Stimulated activated CD4-positive, alpha-beta T cell treated with anti-CD3 and anti-CD28 coated beads, Interleukin-1b, Interleukin-23, amount 100 ng/mL, for 1 hour (primary cell): ENCODE data around the gene PGAP3.

Experiments
- DNase-seq, 2 donors: peaks; one replicate each; pipeline ENCODE4 v3.0.0-alpha.2; 2020; ENCODE audit warnings: low read depth in 2 of 2

PGAP3 gene

DNA sequence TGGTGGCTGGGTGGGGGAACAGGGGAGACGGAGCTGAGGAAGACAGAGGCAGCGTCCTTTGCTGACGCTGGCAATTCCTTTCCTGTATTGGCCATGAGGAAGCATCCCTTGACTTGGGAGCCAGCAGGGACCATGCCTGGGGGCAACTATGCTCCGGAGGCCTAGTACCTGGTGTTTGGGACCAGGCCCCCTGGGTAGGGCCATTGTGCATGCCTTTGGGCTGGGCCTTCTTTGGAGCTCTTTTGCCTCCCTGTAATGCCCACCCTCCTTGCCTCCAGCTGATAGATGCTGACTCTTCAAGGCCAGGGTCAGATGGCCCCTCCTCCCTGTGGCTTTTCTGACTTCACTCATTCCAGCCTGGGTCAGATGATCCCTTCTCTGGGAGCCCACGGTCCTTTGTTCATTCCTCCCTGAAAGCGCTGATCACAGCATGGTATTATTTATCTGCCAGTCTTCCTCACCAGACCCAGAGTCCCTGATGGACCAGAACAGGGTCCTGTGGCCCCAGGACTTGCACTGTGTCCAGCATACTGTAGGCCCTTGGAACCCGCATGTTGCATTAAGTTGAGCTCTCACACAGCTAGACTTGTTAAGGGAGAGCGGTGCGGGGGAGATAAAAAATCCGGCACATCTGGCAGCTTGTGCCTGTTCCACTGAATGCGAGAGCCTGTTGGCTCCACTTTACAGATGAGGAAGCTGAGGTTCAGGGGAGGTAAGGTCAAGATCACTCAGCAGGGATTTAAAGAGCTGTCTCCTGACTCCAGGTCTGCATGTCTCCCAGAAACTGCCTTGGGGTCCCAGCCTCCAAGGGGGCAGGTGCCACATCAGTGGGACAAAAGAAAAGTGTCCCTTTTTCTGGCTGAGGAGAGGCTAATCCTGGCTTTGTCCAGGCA is 48.0 kb downstream of the PGAP3 start:
- DNase-seq: no peak

DNA sequence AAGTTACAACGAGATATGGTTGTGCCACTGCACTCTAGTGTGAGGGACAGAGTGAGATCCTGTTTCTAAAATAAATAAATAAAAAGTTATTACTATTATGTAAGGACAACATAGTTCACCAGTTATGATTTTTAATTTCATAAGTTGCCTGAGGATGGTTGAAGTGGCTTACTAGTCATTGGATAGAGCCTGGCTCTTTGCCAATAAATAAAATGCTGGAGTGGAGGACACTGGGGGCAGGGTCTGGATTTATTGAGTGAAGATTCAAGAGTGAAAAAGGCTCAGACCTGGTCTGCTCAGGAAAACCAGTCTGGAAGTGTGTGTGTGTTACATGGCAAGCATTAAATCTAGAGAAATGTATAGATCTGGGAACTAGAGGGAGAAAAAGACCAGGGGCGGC is 48.8 kb downstream of the PGAP3 start:
- no peak for DNase-seq

DNA sequence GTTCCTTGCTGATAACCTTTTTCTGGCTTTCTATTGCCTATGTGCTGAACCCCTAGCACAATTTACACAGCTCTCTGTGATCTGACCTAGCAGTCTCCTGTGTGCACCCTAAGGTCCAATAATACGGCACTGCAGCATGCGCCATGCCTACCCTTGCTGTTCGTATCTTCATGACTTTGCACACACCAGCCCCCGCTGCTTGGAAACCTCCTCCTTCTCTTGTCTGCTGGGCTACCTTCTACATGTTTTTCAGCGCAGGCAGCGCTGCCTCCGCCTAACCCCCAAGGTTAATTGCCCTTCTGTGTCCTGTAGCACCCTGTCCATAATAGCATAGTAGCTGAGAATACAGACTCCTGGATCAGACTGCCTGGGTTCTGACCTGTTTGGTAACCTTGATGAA is 49.5 kb downstream of the PGAP3 start:
- no peak for DNase-seq

DNA sequence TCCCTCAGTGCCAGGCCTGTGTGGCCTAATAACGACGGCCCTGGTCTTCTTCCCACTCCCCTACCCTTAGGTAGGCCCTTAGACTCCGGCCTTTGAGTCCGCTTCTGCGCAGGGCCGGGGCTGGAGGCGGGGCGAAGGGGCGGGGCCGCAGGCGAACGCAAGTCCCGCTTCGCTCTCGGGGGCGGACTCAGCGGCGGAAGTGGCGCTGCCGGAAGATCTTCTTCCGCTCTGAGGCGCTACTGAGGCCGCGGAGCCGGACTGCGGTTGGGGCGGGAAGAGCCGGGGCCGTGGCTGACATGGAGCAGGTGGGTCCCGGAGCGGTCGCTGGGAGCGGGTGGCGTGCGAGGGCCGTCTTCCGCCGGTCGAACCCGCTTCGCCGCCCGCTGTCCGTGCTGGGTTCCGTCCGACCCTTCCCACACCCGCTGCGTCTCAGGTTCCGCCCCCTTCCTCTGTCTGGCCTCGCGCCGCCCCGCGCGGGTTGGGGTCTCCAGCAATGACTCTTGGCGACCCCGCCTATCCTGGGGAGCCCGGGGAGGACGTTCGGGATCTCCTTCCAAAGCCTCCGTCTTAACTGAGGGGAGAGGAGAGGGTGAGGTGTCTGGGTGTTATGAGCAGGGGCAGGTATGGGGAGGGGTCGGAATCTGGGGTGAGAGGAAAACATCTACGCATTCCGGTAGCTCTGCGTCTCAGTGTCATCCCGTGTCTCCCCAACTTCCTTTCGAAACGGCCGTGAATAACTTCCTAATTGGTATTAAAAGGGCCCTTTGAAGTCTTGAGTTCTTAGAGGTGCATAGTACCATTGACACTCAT is 50.7 kb downstream of the PGAP3 start, which contains the start of gene STARD3:
TSS of gene STARD3 (plus strand) at position 218 of the 810 bp plus-strand sequence. CDS start 16,388 bp downstream, outside the sequence.
- peak; percentile 68 to 90 for DNase-seq

DNA sequence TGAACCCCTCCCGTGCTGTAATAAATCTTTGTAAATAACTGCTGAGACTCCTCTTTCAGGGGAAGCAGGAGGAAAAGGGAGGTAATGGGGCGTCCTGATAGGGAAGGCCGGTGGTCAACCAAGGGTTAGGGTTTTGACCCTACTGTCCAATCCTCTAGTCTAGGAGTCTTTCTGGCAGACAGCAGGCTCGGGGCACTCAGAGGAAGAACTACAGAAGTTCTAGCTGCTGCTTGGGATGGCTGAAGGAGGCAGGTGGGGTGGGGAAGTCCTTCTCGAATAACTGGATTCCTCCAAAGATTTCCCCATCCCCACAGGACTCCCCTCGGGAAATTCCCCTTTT is 51.3 kb downstream of the PGAP3 start:
- no peak for DNase-seq

DNA sequence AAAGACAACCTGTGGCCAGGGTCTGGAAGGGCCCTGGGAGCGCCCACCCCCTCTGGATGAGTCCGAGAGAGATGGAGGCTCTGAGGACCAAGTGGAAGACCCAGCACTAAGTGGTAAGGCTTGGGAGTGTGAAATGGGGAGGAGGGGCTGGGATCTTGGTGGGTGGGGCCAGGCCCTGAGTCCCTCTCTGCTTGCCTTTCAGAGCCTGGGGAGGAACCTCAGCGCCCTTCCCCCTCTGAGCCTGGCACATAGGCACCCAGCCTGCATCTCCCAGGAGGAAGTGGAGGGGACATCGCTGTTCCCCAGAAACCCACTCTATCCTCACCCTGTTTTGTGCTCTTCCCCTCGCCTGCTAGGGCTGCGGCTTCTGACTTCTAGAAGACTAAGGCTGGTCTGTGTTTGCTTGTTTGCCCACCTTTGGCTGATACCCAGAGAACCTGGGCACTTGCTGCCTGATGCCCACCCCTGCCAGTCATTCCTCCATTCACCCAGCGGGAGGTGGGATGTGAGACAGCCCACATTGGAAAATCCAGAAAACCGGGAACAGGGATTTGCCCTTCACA is 52.2 kb downstream of the PGAP3 start:
- no peak for DNase-seq

DNA sequence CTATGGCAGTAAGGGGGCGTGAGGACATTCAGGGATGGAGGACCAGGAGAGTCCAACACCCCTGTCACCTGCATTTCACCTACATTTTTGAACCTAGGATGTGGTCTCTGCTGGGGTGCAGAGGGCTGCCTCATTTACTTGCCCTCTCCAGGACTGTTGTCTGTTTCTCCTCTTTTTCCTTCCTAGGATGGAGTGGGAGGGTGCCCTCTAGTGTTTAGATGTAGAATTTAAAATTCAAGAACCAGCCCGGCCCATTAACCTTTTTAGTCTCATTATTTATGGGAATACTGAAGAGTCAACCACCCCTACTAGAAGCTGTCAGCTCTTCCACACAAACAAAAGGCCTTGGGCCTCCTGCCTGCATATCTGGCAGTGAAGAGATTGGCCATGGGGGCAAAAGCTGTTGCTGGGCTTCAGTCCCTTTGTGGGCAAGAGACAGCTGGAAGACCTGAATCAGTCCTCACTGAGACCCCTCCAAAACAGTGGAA is 53.4 kb downstream of the PGAP3 start:
- DNase-seq: no peak

GRCh38 chr17:39633570-39634183 is 54.2 kb downstream of the PGAP3 start:
- DNase-seq: no peak

- DNase-seq: no peak
Measured at GRCh38 chr17:39632153-39632941, 55.5 kb downstream of the PGAP3 start.

- DNase-seq: no peak
Measured at GRCh38 chr17:39631403-39631802, 56.5 kb downstream of the PGAP3 start.

DNA sequence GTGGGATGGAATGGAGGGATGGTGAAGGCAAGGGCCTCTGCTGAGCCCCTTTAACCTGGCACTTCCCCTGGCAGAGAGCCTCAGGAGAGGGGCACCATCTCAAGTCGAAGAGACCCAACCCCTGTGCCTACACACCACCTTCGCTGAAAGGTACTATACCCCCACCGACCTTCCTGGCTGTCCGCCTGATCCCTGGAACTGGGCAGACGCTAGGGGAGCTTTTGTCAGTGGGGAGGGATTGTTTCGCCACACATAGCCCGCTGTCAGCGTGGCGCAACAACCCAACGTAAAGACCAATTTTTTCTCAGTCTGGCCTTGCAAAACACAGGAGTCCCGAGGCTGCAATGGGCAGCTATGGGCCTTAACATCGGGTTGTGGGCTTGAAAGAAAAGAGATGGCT is 58.0 kb downstream of the PGAP3 start:
- DNase-seq: no peak

GRCh38 chr17:39629494-39629880 is 58.4 kb downstream of the PGAP3 start:
- no peak for DNase-seq

DNA sequence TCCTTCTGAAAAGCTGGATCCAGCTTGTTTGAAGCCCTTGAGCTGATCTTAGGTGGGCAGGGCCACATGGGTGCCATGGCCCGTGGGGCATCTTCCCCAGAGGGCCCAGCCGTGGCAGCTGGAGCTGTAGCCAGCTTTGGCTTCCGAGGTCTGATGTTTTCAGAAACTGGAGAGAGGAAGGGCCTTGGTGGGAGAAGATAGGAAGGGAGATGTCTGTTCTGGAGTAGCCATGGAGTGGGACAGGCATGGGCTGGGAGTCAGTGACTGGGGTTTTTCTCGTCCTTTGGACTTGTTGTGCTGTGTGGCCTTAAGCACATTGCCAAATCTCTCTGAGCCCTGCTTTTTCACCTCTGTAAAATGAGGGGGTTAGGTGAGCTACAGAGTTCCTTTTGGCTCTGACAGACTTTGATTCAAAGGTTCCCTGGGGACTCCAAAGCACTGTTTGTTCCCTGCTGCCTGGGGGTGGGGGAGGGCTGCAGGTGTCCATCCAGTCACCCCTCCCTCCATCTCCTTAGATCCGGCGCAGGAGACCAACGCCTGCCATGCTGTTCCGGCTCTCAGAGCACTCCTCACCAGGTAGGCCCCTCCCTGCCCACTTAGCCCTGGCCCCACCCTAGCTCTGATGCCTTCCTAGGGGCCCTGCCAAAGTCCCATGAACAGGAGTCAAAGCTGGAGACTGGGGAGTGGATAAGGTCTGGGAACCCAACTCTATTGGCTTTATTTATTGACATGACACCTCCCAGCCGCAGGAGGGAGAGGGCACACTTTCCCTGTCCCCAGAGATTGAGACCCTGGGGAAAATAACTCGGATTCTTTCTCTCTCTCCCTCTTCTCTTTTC is 59.0 kb downstream of the PGAP3 start:
- no peak for DNase-seq

- no peak for DNase-seq
Measured at GRCh38 chr17:39627712-39628516, 59.9 kb downstream of the PGAP3 start.

- DNase-seq: no peak
Measured at GRCh38 chr17:39627047-39627711, 60.7 kb downstream of the PGAP3 start.

GRCh38 chr17:39626171-39627046 is 61.4 kb downstream of the PGAP3 start, which contains the start of gene PPP1R1B:
Gene PPP1R1B (plus strand): TSS chr17:39626952. CDS start chr17:39627393, 441 bp downstream.
- DNase-seq: no peak

DNA sequence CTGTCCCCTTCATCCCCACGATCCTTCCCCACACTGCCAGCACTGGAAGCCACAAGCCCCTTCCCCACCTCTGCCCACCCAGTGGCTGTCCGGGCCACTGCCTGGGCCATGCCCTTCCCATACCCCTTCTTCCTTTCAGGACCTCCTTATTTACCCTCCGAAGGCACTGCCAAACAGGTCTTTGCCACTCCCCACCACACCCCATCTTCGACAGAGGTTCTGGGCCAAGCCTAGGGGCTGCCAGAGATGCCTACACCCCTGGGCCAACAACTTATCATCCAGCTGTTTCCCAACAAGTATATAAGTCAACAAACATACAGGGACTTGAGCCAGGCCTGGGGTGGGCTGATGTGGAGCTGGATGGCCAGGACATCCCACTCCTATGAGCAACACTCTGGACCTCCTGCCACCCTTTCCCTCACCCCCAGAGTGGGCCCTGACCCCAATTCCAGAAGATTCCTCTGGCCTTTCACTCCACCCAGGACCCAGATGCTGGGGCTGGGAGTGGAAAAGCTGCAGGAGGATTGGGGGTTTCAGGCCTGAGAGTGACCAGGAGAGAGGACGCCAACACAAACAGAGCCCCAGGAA is 62.6 kb downstream of the PGAP3 start:
- no peak for DNase-seq
